Glutamatergic neuron (in vitro differentiated cells): ENCODE results near the gene LIPM. TPM values are rescaled to one million over a fixed set of nuclear protein-coding genes. Genes with fewer than 3 reads are reported as not detected.

Source experiments
- DNase-seq: peaks from one replicate; pipeline ENCODE4 v3.0.0; 2022
- H3K27ac Mint-ChIP-seq: one replicate; pipeline ENCODE4 v1.8.0; 2020; ENCODE audit warnings: mild to moderate bottlenecking, mixed read lengths, inconsistent platforms; ENCODE audit not compliant: unreplicated experiment
- H3K27me3 Mint-ChIP-seq: one replicate; pipeline ENCODE4 v1.8.0; 2020; ENCODE audit warnings: mild to moderate bottlenecking, moderate library complexity, mixed read lengths, inconsistent platforms; ENCODE audit not compliant: unreplicated experiment
- H3K36me3 Mint-ChIP-seq: one replicate; pipeline ENCODE4 v1.8.0; 2020; ENCODE audit warnings: mild to moderate bottlenecking, mixed read lengths, inconsistent platforms; ENCODE audit not compliant: unreplicated experiment
- H3K4me1 Mint-ChIP-seq: one replicate; pipeline ENCODE4 v1.8.0; 2020; ENCODE audit warnings: mild to moderate bottlenecking, low read depth, mixed read lengths, inconsistent platforms; ENCODE audit not compliant: unreplicated experiment
- H3K4me3 Mint-ChIP-seq: one replicate; pipeline ENCODE4 v1.8.0; 2020; ENCODE audit warnings: mild to moderate bottlenecking, mixed read lengths, inconsistent platforms; ENCODE audit not compliant: unreplicated experiment
- H3K9me3 Mint-ChIP-seq: one replicate; pipeline ENCODE4 v1.8.0; 2020; ENCODE audit warnings: mild to moderate bottlenecking, moderate library complexity, mixed read lengths, inconsistent platforms; ENCODE audit not compliant: unreplicated experiment
- CTCF ChIP-seq: fragments of 200-600 bp; sonication (generic); IDR thresholded peaks from one replicate; pipeline ENCODE4 v1.5.0; 2021; ENCODE audit not compliant: partially characterized antibody, unreplicated experiment
- long read RNA-seq: library from polyadenylated mRNA; unstranded; transcript quantifications from one replicate; pipeline ENCODE4 v2.0.0, GENCODE V29; 2020; ENCODE audit not compliant: unreplicated experiment
- total RNA-seq: library from RNA; stranded (reverse); fragmentation: NEBNext Ultra II Directional; extraction: Animal tissue kit (Norgen Biotek cat#: 25700); gene quantifications from one replicate; pipeline ENCODE4 v1.2.1, GENCODE V29; 2021; ENCODE audit not compliant: unreplicated experiment

The LIPM gene
- not detected for total RNA-seq
- long read RNA-seq = 0 reads

- no peaks in the 10 kb centered on the region for H3K4me1 Mint-ChIP-seq
- no peaks in the 10 kb centered on the region for H3K27me3 Mint-ChIP-seq
- TF ChIP-seq CTCF = no peak
- H3K9me3 Mint-ChIP-seq = no peaks in the 10 kb centered on the region
- H3K27ac Mint-ChIP-seq = no peak within 1 kb of the TSS
- H3K36me3 Mint-ChIP-seq = no peaks in the 10 kb centered on the region
- H3K4me3 Mint-ChIP-seq = no peak within 1 kb of the TSS
- no peak for DNase-seq
These were observed at the start of gene LIPM for GRCh38 chr10:88802523-88803285. TSS of gene LIPM (plus strand) at chr10:88802730. CDS start at chr10:88802897, 167 bp downstream.

- Mint-ChIP-seq H3K27ac (no peak overlapping the region), H3K4me3 (no peak overlapping the region), H3K36me3 (no peaks in the 10 kb centered on the region), H3K27me3 (no peaks in the 10 kb centered on the region), H3K9me3 (no peaks in the 10 kb centered on the region), H3K4me1 (no peaks in the 10 kb centered on the region)
- no peak for TF ChIP-seq CTCF
- DNase-seq = no peak
These were observed 48.2 kb upstream of the LIPM start for GRCh38 chr10:88754287-88754686.

- H3K36me3 Mint-ChIP-seq = no peaks in the 10 kb centered on the region
- no peaks in the 10 kb centered on the region for H3K9me3 Mint-ChIP-seq
- TF ChIP-seq CTCF = no peak
- no peak for DNase-seq
- no peaks in the 10 kb centered on the region for H3K27me3 Mint-ChIP-seq
- H3K27ac Mint-ChIP-seq = no peak overlapping the region
- no peaks in the 10 kb centered on the region for H3K4me1 Mint-ChIP-seq
- H3K4me3 Mint-ChIP-seq = no peak overlapping the region
These were observed 46.8 kb upstream of the LIPM start for GRCh38 chr10:88755753-88756152.

GRCh38 chr10:88756660-88757059, 45.9 kb upstream of the LIPM start:
- Mint-ChIP-seq H3K36me3 (no peaks in the 10 kb centered on the region), H3K4me3 (no peak overlapping the region), H3K9me3 (no peaks in the 10 kb centered on the region), H3K4me1 (no peaks in the 10 kb centered on the region), H3K27ac (no peak overlapping the region), H3K27me3 (no peaks in the 10 kb centered on the region)
- no peak for DNase-seq
- no peak for TF ChIP-seq CTCF

- no peak for DNase-seq
- H3K9me3 Mint-ChIP-seq = no peaks in the 10 kb centered on the region
- H3K4me3 Mint-ChIP-seq = no peak within 1 kb of the TSS
- no peaks in the 10 kb centered on the region for H3K36me3 Mint-ChIP-seq
- TF ChIP-seq CTCF = no peak
- H3K27ac Mint-ChIP-seq = no peak within 1 kb of the TSS
- H3K4me1 Mint-ChIP-seq = no peaks in the 10 kb centered on the region
- H3K27me3 Mint-ChIP-seq = no peaks in the 10 kb centered on the region
These were observed 43.0 kb upstream of the LIPM start, which contains the start of gene LIPN for GRCh38 chr10:88759366-88760101. TSS of gene LIPN (plus strand) at chr10:88760020. CDS start at chr10:88761406, 1,386 bp downstream.
